IMR-90 (cell line): ENCODE measurements around the gene RTP5. TPM values are rescaled to one million over a fixed set of nuclear protein-coding genes. Genes with fewer than 3 reads are reported as not detected.

ENCODE experiments used
- ATAC-seq: fragments of 200-7000 bp; cut with Tn5 transposase; 2 replicates; pipeline ENCODE4 v1.9.1; 2020; ENCODE audit warnings: low read depth, mild to moderate bottlenecking, moderate library complexity
- BruUV-seq: library from RNA; stranded (reverse); fragments of 400-500 nt; replicated peaks from 2 replicates; lab custom pipeline; 2021; lab: Mats Ljungman, UMichigan
- CTCF ChIA-PET: fragments of 300-600 bp; formaldehyde crosslinking; extraction: SDS; loops from one replicate; lab custom pipeline; 2021; ENCODE audit warnings: antibody characterized with exemption; lab: Yijun Ruan, JAX
- POLR2A ChIA-PET: fragments of 300-600 bp; sonication (Branson Sonifier 250); formaldehyde crosslinking; loops from one replicate; lab custom pipeline; 2022; ENCODE audit warnings: antibody characterized with exemption; ENCODE audit not compliant: unreplicated experiment; lab: Charles Lee
- DNase-seq: peaks from one replicate; pipeline ENCODE4 v3.0.0; 2013
- H2AFZ ChIP-seq: replicated peaks from 2 replicates; pipeline ENCODE3; 2013; ENCODE audit warnings: low read length, mild to moderate bottlenecking; ENCODE audit not compliant: poor library complexity
- H2AK5ac ChIP-seq: 2 replicates; pipeline ENCODE4 v1.6.1; 2013; ENCODE audit warnings: low read depth, low read length, inconsistent platforms
- H2AK9ac ChIP-seq: replicated peaks from 2 replicates; pipeline ENCODE3; 2013; ENCODE audit warnings: mild to moderate bottlenecking, low read depth, low read length, moderate library complexity; ENCODE audit not compliant: poor library complexity
- H2BK120ac ChIP-seq: 2 replicates; pipeline ENCODE4 v1.6.1; 2013; ENCODE audit warnings: low read depth, low read length, inconsistent platforms
- H2BK15ac ChIP-seq: 3 replicates; pipeline ENCODE4 v1.6.1; 2013; ENCODE audit warnings: low read depth, low read length, inconsistent platforms
- H2BK20ac ChIP-seq: 2 replicates; pipeline ENCODE4 v1.6.1; 2013; ENCODE audit warnings: low read depth, mild to moderate bottlenecking, inconsistent platforms, low read length, moderate library complexity
- H2BK5ac ChIP-seq: 2 replicates; pipeline ENCODE4 v1.6.1; 2013; ENCODE audit warnings: mild to moderate bottlenecking, low read depth, low read length, inconsistent platforms; ENCODE audit not compliant: poor library complexity, severe bottlenecking
- H3K14ac ChIP-seq: replicated peaks from 2 replicates; pipeline ENCODE4 v1.6.1; 2013; ENCODE audit warnings: low read depth, low read length, inconsistent platforms
- H3K18ac ChIP-seq: 2 replicates; pipeline ENCODE4 v1.6.1; 2013; ENCODE audit warnings: low read depth, low read length, control low read depth
- H3K23ac ChIP-seq: 2 replicates; pipeline ENCODE4 v1.6.1; 2013; ENCODE audit warnings: low read depth, low read length, inconsistent platforms
- H3K27ac ChIP-seq: 2 replicates; pipeline ENCODE4 v1.5.1; 2013; ENCODE audit warnings: mild to moderate bottlenecking, control low read depth, low read length; ENCODE audit not compliant: insufficient read depth
- H3K27me3 ChIP-seq: 2 replicates; pipeline ENCODE4 v1.6.1; 2013; ENCODE audit warnings: low read length; ENCODE audit not compliant: control insufficient read depth, insufficient read depth
- H3K36me3 ChIP-seq: 2 replicates; pipeline ENCODE4 v1.6.1; 2013; ENCODE audit warnings: low read length, mixed read lengths; ENCODE audit not compliant: control insufficient read depth, insufficient read depth
- H3K4ac ChIP-seq: 2 replicates; pipeline ENCODE4 v1.6.1; 2013; ENCODE audit warnings: low read depth, low read length, inconsistent platforms
- H3K4me1 ChIP-seq: 2 replicates; pipeline ENCODE4 v1.6.1; 2013; ENCODE audit warnings: low read length, mixed read lengths; ENCODE audit not compliant: control insufficient read depth, insufficient read depth
- H3K4me2 ChIP-seq: 2 replicates; pipeline ENCODE4 v1.6.1; 2013; ENCODE audit warnings: low read depth, mild to moderate bottlenecking, control low read depth, low read length, moderate library complexity
- H3K4me3 ChIP-seq: 2 replicates; pipeline ENCODE4 v1.5.1; 2013; ENCODE audit warnings: low read depth, mild to moderate bottlenecking, control low read depth, low read length, moderate library complexity; ENCODE audit not compliant: insufficient read depth
- H3K56ac ChIP-seq: 2 replicates; pipeline ENCODE4 v1.6.1; 2013; ENCODE audit warnings: low read length, inconsistent platforms; ENCODE audit not compliant: insufficient read depth; ENCODE audit errors: extremely low read depth
- H3K79me1 ChIP-seq, 2 experiments: 2 replicates each; pipeline ENCODE4 v1.6.1; 2013; ENCODE audit warnings: low read length in 2 of 2, inconsistent platforms in 1 of 2, low read depth in 1 of 2
- H3K9ac ChIP-seq: 2 replicates; pipeline ENCODE4 v1.6.1; 2013; ENCODE audit warnings: low read depth, low read length, control low read depth
- H3K9me1 ChIP-seq: 2 replicates; pipeline ENCODE4 v1.6.1; 2013; ENCODE audit warnings: low read length, inconsistent platforms; ENCODE audit not compliant: insufficient read depth
- H3K9me3 ChIP-seq: 2 replicates; pipeline ENCODE4 v1.6.1; 2013; ENCODE audit warnings: low read length; ENCODE audit not compliant: control insufficient read depth, insufficient read depth
- H4K20me1 ChIP-seq: 2 replicates; pipeline ENCODE4 v1.6.1; 2013; ENCODE audit warnings: low read length, inconsistent platforms; ENCODE audit not compliant: insufficient read depth
- H4K5ac ChIP-seq: 2 replicates; pipeline ENCODE4 v1.6.1; 2013; ENCODE audit warnings: mild to moderate bottlenecking, low read depth, low read length, control low read depth
- H4K8ac ChIP-seq, 2 experiments: 2 replicates each; pipeline ENCODE4 v1.6.1; 2013; ENCODE audit warnings: low read depth in 2 of 2, low read length in 2 of 2, control low read depth in 1 of 2, inconsistent platforms in 1 of 2
- H4K91ac ChIP-seq: 2 replicates; pipeline ENCODE4 v1.6.1; 2013; ENCODE audit warnings: low read depth, low read length, inconsistent platforms; ENCODE audit not compliant: insufficient read depth
- BHLHE40 ChIP-seq: fragments of 150-350 bp; IDR thresholded peaks from 2 replicates; pipeline ENCODE4 v1.6.1; 2016; ENCODE audit warnings: mild to moderate bottlenecking, low read depth, low read length
- CEBPB ChIP-seq: IDR thresholded peaks from 2 replicates; pipeline ENCODE4 v1.6.1; 2012; ENCODE audit warnings: low read depth, low read length, improper control_type of control experiment
- FOS ChIP-seq: fragments of 150-350 bp; IDR thresholded peaks from 2 replicates; pipeline ENCODE4 v1.6.1; 2016; ENCODE audit warnings: low read depth, low read length
- MAFK ChIP-seq: IDR thresholded peaks from 2 replicates; pipeline ENCODE4 v1.6.1; 2012; ENCODE audit warnings: low read depth, low read length, improper control_type of control experiment
- MXI1 ChIP-seq: IDR thresholded peaks from 2 replicates; pipeline ENCODE4 v1.6.1; 2012; ENCODE audit warnings: low read depth, mild to moderate bottlenecking, low read length, moderate library complexity, borderline replicate concordance
- NFE2L2 ChIP-seq: fragments of 150-350 bp; IDR thresholded peaks from 2 replicates; pipeline ENCODE4 v1.6.1; 2016; ENCODE audit warnings: low read depth, mild to moderate bottlenecking, low read length
- POLR2A ChIP-seq: IDR thresholded peaks from 2 replicates; pipeline ENCODE4 v1.6.1; 2012; ENCODE audit warnings: mild to moderate bottlenecking, low read depth, low read length
- RCOR1 ChIP-seq: IDR thresholded peaks from 2 replicates; pipeline ENCODE4 v1.6.1; 2012; ENCODE audit warnings: mild to moderate bottlenecking, low read length, improper control_type of control experiment; ENCODE audit not compliant: insufficient replicate concordance
- RFX5 ChIP-seq: IDR thresholded peaks from 2 replicates; pipeline ENCODE4 v1.8.0; 2012; ENCODE audit warnings: low read depth, mild to moderate bottlenecking, low read length, moderate library complexity
- SMC3 ChIP-seq: fragments of 150-350 bp; IDR thresholded peaks from 2 replicates; pipeline ENCODE4 v1.6.1; 2016; ENCODE audit warnings: low read depth, mild to moderate bottlenecking, antibody characterized with exemption, low read length, moderate library complexity
- WGBS, 2 experiments: methylation state at CpG; one replicate each; pipeline versions ENCODE4 v1.1.5 to v1.1.7; 2013; ENCODE audit warnings: missing lambda C conversion rate in 2 of 2; ENCODE audit not compliant: insufficient read length in 1 of 2; ENCODE audit errors: extremely low coverage in 2 of 2; 5-methylcytosine and 5-hydroxymethylcytosine counted together
- dilution Hi-C: fragments of 300-500 bp; cut with HindIII; formaldehyde crosslinking; loops from one replicate; pipeline ENCODE4 v1.14.3; 2018; ENCODE audit warnings: low sequenced_read_pairs; ENCODE audit not compliant: unreplicated experiment
- in situ Hi-C: fragments of 300-500 bp; cut with MboI; formaldehyde crosslinking; loops from 3 replicates; pipeline ENCODE4 v1.14.3; 2019; ENCODE audit warnings: low sequenced_read_pairs, inconsistent platforms, mixed read lengths
- intact Hi-C: fragments of 100-400 bp; cut with micrococcal nuclease; formaldehyde crosslinking; loops from 2 replicates; pipeline ENCODE4 v1.10.0; 2022
- polyA plus RNA-seq, 3 experiments: library from polyadenylated mRNA; depleted of rRNA; stranded (reverse); fragments of >200 nt; gene quantifications; 2 replicates each; pipeline ENCODE4 v1.2.3, GENCODE V29; 2012; ENCODE audit warnings: low replicate concordance in 1 of 3
- total RNA-seq: library from RNA; depleted of rRNA; stranded (reverse); fragments of >200 nt; gene quantifications from 2 replicates; pipeline ENCODE4 v1.2.3, GENCODE V29; 2012
- TF ChIP-seq, protein P1 (sequence below): conservative IDR thresholded peaks from 2 replicates; pipeline ENCODE4 v1.5.1; 2012; ENCODE audit warnings: mild to moderate bottlenecking, low read depth, low read length, improper control_type of control experiment
- TF ChIP-seq, protein P2 (sequence below): fragments of 150-350 bp; IDR thresholded peaks from 2 replicates; pipeline ENCODE4 v1.6.1; 2016; ENCODE audit warnings: low read depth, mild to moderate bottlenecking, low read length, moderate library complexity, borderline replicate concordance

Gene RTP5
- total and polyA plus RNA-seq, 2 of the 4 experiments (the other 2 are of a cell fraction), result not detected

DNA sequence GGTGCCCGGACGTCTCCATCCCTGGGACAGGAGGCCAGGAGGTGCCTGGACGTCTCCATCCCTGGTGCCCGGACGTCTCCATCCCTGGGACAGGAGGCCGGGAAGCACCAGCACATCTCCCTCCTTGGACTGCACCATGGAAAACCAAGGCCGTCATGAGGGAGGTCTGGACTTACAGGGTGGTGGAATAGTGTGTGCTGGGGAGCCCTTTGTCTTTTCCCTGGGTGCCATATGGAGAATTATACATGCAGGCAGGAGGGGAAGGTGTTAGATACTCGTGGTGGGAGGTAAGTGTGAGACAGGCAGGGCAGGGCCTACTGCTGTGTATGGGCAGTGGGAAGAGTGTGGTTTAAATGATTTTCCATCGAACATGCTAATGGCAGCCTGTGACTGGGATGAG, 52.9 kb downstream of the RTP5 start:
- Histone ChIP-seq H4K20me1 (no peaks in the 10 kb centered on the region), H2BK15ac (no peak overlapping the region), H3K18ac (no peak overlapping the region), H3K79me1 (no peaks in the 10 kb centered on the region), H2AK5ac (no peak overlapping the region), H3K9ac (no peak overlapping the region), H3K56ac (no peak overlapping the region), H2AFZ (no peak overlapping the region), H3K27ac (no peak overlapping the region), H2AK9ac (no peak overlapping the region), H2BK20ac (no peak overlapping the region), H3K14ac (no peak overlapping the region), H4K91ac (no peak overlapping the region), H3K4ac (no peak overlapping the region), H3K36me3 (no peaks in the 10 kb centered on the region), H2BK5ac (no peak overlapping the region), H3K4me3 (no peak overlapping the region), H3K4me2 (no peak overlapping the region), H3K9me1 (no peaks in the 10 kb centered on the region), H3K23ac (no peak overlapping the region), H4K5ac (no peak overlapping the region), H3K9me3 (no peaks in the 10 kb centered on the region), H3K4me1 (no peaks in the 10 kb centered on the region), H3K27me3 (peaks cover 10% of the 10 kb centered on the region), H2BK120ac (no peak overlapping the region), H4K8ac (no peak overlapping the region)
- ATAC-seq (no peak), DNase-seq (no peak)
- intact Hi-C loops (no loop called here), dilution Hi-C loops (no loop called here), in situ Hi-C loops (no loop called here)
- BruUV-seq, result no TSS peak
- POLR2A ChIA-PET, result no interaction called here
- TF ChIP-seq CEBPB (no peak), RCOR1 (no peak), RFX5 (no peak), MXI1 (no peak), NFE2L2 (no peak), MAFK (no peak), BHLHE40 (no peak), FOS (no peak), SMC3 (no peak), POLR2A (no peak)
- TF ChIP-seq, protein P1, sequence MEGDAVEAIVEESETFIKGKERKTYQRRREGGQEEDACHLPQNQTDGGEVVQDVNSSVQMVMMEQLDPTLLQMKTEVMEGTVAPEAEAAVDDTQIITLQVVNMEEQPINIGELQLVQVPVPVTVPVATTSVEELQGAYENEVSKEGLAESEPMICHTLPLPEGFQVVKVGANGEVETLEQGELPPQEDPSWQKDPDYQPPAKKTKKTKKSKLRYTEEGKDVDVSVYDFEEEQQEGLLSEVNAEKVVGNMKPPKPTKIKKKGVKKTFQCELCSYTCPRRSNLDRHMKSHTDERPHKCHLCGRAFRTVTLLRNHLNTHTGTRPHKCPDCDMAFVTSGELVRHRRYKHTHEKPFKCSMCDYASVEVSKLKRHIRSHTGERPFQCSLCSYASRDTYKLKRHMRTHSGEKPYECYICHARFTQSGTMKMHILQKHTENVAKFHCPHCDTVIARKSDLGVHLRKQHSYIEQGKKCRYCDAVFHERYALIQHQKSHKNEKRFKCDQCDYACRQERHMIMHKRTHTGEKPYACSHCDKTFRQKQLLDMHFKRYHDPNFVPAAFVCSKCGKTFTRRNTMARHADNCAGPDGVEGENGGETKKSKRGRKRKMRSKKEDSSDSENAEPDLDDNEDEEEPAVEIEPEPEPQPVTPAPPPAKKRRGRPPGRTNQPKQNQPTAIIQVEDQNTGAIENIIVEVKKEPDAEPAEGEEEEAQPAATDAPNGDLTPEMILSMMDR, result no peak
- TF ChIP-seq, protein P2, sequence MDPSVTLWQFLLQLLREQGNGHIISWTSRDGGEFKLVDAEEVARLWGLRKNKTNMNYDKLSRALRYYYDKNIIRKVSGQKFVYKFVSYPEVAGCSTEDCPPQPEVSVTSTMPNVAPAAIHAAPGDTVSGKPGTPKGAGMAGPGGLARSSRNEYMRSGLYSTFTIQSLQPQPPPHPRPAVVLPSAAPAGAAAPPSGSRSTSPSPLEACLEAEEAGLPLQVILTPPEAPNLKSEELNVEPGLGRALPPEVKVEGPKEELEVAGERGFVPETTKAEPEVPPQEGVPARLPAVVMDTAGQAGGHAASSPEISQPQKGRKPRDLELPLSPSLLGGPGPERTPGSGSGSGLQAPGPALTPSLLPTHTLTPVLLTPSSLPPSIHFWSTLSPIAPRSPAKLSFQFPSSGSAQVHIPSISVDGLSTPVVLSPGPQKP, result no peak
- WGBS, 2 experiments, result no CpG with 5 or more reads among the region's 9 CpGs
- CTCF ChIA-PET, result no interaction called here
